ENCODE data around the gene AGPAT3.

AGPAT3 gene

GRCh38 chr21:44012474-44013379 is 147.7 kb downstream of the AGPAT3 start (continued):
- no peak for TF ChIP-seq GFI1B (tag by site-specific recombination; IDR thresholded peaks at IDR 0.05)
- no peak for TF ChIP-seq ZNF571 (tag by site-specific recombination; IDR thresholded peaks at IDR 0.05)
- no peak for TF ChIP-seq ZBTB48 (tag by site-specific recombination; IDR thresholded peaks at IDR 0.05)
- TF ChIP-seq ZNF600 (tag by site-specific recombination; IDR thresholded peaks at IDR 0.05), result no peak
- TF ChIP-seq KLF16 (tag by site-specific recombination; IDR thresholded peaks at IDR 0.05), result peak; percentile 26; the same call in 1 of the 2 replicates
- TF ChIP-seq ZNF398 (tag by site-specific recombination; IDR thresholded peaks at IDR 0.05), result no peak
- TF ChIP-seq ZNF529 (tag by site-specific recombination; IDR thresholded peaks at IDR 0.05; ENCODE audit: insufficient replicate concordance), result no peak
- TF ChIP-seq, protein P1, sequence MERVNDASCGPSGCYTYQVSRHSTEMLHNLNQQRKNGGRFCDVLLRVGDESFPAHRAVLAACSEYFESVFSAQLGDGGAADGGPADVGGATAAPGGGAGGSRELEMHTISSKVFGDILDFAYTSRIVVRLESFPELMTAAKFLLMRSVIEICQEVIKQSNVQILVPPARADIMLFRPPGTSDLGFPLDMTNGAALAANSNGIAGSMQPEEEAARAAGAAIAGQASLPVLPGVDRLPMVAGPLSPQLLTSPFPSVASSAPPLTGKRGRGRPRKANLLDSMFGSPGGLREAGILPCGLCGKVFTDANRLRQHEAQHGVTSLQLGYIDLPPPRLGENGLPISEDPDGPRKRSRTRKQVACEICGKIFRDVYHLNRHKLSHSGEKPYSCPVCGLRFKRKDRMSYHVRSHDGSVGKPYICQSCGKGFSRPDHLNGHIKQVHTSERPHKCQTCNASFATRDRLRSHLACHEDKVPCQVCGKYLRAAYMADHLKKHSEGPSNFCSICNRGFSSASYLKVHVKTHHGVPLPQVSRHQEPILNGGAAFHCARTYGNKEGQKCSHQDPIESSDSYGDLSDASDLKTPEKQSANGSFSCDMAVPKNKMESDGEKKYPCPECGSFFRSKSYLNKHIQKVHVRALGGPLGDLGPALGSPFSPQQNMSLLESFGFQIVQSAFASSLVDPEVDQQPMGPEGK (tag by site-specific recombination; IDR thresholded peaks at IDR 0.05), result peak; percentile 56; the same call in 1 of the 2 replicates
- TF ChIP-seq, protein P2, sequence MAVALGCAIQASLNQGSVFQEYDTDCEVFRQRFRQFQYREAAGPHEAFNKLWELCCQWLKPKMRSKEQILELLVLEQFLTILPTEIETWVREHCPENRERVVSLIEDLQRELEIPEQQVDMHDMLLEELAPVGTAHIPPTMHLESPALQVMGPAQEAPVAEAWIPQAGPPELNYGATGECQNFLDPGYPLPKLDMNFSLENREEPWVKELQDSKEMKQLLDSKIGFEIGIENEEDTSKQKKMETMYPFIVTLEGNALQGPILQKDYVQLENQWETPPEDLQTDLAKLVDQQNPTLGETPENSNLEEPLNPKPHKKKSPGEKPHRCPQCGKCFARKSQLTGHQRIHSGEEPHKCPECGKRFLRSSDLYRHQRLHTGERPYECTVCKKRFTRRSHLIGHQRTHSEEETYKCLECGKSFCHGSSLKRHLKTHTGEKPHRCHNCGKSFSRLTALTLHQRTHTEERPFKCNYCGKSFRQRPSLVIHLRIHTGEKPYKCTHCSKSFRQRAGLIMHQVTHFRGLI (tag by site-specific recombination; IDR thresholded peaks at IDR 0.05), result peak; percentile 67
- peak; percentile 95 for TF ChIP-seq BCL11B (tag by site-specific recombination; IDR thresholded peaks at IDR 0.05; ENCODE audit: low read depth)
- no peak for TF ChIP-seq ZNF248 (tag by site-specific recombination; IDR thresholded peaks at IDR 0.05)
- TF ChIP-seq MYNN (tag by site-specific recombination; IDR thresholded peaks at IDR 0.05; ENCODE audit: borderline replicate concordance), result no peak
- no peak for TF ChIP-seq ZNF701 (tag by site-specific recombination; IDR thresholded peaks at IDR 0.05)
- TF ChIP-seq, protein P3, sequence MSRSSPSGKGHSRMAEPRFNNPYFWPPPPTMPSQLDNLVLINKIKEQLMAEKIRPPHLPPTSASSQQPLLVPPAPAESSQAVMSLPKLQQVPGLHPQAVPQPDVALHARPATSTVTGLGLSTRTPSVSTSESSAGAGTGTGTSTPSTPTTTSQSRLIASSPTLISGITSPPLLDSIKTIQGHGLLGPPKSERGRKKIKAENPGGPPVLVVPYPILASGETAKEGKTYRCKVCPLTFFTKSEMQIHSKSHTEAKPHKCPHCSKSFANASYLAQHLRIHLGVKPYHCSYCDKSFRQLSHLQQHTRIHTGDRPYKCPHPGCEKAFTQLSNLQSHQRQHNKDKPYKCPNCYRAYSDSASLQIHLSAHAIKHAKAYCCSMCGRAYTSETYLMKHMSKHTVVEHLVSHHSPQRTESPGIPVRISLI (tag by site-specific recombination; IDR thresholded peaks at IDR 0.05), result no peak
- no peak for TF ChIP-seq ZNF626 (tag by site-specific recombination; IDR thresholded peaks at IDR 0.05)
- TF ChIP-seq ZNF837 (tag by site-specific recombination; IDR thresholded peaks at IDR 0.05), result no peak
- TF ChIP-seq ZNF239 (tag by site-specific recombination; IDR thresholded peaks at IDR 0.05), result no peak
- no peak for TF ChIP-seq ZNF624 (tag by site-specific recombination; IDR thresholded peaks at IDR 0.05)
- TF ChIP-seq ZSCAN30 (tag by site-specific recombination; IDR thresholded peaks at IDR 0.05), result no peak
- no peak for TF ChIP-seq ZNF555 (tag by site-specific recombination; conservative IDR thresholded peaks at IDR 0.05)
- TF ChIP-seq ZNF747 (tag by site-specific recombination; IDR thresholded peaks at IDR 0.05), result no peak
- no peak for TF ChIP-seq ZNF560 (tag by site-specific recombination; IDR thresholded peaks at IDR 0.05; ENCODE audit: borderline replicate concordance)
- TF ChIP-seq ZNF777 (tag by site-specific recombination; IDR thresholded peaks at IDR 0.05; ENCODE audit: borderline replicate concordance), result no peak
- no peak for TF ChIP-seq ZNF350 (tag by site-specific recombination; IDR thresholded peaks at IDR 0.05)
- no peak for TF ChIP-seq ZNF510 (tag by site-specific recombination; IDR thresholded peaks at IDR 0.05; ENCODE audit: insufficient replicate concordance)
- TF ChIP-seq ZNF658 (tag by site-specific recombination; IDR thresholded peaks at IDR 0.05), result no peak
- TF ChIP-seq, protein P4, sequence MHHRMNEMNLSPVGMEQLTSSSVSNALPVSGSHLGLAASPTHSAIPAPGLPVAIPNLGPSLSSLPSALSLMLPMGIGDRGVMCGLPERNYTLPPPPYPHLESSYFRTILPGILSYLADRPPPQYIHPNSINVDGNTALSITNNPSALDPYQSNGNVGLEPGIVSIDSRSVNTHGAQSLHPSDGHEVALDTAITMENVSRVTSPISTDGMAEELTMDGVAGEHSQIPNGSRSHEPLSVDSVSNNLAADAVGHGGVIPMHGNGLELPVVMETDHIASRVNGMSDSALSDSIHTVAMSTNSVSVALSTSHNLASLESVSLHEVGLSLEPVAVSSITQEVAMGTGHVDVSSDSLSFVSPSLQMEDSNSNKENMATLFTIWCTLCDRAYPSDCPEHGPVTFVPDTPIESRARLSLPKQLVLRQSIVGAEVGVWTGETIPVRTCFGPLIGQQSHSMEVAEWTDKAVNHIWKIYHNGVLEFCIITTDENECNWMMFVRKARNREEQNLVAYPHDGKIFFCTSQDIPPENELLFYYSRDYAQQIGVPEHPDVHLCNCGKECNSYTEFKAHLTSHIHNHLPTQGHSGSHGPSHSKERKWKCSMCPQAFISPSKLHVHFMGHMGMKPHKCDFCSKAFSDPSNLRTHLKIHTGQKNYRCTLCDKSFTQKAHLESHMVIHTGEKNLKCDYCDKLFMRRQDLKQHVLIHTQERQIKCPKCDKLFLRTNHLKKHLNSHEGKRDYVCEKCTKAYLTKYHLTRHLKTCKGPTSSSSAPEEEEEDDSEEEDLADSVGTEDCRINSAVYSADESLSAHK (tag by site-specific recombination; IDR thresholded peaks at IDR 0.05), result no peak
- TF ChIP-seq SETDB1 (IDR thresholded peaks at IDR 0.05; ENCODE audit: insufficient read length, low read length), result no peak
- no peak for TF ChIP-seq ZNF366 (tag by site-specific recombination; conservative IDR thresholded peaks at IDR 0.05)
- TF ChIP-seq ZNF404 (tag by site-specific recombination; IDR thresholded peaks at IDR 0.05), result no peak
